NCI-H2196 (cell line): ENCODE measurements around the gene SMAD4.
"Not testable (repeated sequence)": the region's sequence is repeated elsewhere in the genome, so short reads cannot be mapped to it uniquely, and the experiment has no call there.

Experiments used
- DNase-seq: peaks from one replicate; lab custom pipeline; 2025; ENCODE audit not compliant: unreplicated experiment; lab: John Stamatoyannopoulos, UW

Gene SMAD4

DNA sequence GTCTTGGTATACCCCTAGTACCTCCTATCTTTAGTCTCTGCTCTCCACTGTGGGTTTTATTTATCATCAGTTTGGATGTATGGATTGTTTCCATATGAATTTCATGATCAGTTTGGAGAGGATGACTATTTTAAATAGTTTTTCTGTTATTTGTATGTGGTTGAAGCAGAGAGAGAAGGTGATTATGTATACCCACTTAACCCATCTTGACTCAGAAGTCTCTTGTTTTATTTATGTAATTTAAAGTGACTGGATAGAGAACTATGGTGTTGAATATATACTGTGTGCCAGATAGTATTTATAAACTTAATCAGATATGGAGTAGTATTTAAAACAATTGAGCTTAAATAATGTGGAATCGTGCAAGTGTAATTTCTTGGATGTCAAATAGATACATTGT, 39.9 kb downstream of the SMAD4 start:
- DNase-seq: no peak

DNA sequence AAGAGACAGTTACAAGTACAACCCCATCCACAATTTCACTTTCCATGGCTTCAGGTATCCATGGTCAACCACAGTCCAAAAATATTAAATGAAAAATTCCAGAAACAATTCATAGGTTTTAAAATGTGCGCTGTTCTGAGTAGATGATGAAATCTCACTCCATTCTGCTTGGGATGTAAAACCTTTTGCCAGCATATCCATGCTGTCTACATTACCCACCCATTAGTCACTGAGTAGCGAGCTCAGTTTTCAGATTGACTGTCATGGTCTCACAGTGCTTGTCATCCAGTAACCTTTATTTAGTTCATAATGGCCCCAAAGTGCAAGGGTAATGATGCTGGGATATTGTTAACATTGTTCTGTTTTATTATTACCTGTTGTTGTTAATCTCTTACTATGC, 40.5 kb downstream of the SMAD4 start:
- no peak for DNase-seq

DNA sequence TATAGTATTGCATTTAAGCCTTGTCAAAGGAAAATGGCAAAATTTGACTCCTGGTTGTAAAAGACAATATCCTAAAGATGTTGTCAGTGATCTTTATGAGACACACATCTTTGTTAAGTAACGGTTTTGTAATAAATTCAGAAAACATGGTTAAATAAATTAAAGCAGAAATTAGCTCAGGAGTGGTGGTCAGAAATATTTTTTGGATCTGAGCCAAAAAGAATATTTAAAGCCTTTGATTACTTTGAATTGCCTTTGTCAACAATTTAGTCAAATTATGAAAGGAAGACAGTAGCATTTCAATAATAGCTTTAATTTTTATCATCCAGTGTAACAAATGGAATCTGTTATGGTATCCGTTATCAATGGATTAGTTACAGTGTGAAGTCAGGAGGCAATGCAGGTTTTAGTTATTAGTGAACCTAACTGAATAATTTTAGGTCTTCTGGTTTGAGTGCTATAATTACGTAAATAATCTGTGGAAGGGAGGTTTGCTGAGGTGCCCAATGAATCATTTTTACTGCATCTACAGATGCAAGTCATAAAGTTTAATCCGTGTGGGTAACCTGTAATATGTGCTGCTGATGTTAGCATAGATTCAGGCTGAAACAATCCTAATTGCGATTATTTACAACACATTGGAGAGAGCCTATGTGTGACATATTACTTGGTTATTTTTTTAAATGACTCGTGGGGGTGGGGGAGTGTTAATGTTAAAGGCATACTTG, 42.7 kb downstream of the SMAD4 start:
- no peak for DNase-seq

DNA sequence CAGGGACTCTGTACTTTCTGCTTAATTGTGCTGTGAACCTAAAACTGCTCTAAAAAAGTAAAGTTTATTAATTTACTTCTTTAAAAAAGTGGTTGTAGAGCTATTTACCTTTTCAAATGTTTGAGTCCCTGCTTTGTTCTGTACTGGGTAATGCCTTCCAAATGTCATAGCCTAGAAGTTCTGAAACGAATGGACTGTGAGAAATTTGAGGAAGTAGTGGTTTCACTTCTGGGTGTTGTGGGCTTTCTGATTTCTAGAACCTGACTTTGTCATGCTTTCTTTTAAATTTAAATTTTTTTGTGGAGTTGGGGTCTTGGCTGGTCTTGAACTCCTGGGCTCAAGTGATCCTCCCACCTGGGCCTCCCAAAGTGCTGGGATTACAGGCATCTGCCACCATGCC, 44.6 kb downstream of the SMAD4 start:
- no peak for DNase-seq

DNA sequence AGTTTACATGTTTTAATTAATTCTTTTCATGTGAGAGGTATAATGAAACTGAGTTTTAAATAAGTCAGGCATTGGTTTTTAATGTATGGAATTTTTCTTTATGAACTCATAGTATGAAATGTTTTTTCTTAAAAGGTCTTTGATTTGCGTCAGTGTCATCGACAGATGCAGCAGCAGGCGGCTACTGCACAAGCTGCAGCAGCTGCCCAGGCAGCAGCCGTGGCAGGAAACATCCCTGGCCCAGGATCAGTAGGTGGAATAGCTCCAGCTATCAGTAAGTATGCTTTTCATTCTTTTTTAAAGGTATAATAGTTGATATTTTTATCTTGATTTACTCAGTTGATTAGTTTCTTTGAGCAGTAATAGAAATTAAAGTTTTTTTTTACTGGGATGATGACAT, 46.5 kb downstream of the SMAD4 start:
- no peak for DNase-seq

DNA sequence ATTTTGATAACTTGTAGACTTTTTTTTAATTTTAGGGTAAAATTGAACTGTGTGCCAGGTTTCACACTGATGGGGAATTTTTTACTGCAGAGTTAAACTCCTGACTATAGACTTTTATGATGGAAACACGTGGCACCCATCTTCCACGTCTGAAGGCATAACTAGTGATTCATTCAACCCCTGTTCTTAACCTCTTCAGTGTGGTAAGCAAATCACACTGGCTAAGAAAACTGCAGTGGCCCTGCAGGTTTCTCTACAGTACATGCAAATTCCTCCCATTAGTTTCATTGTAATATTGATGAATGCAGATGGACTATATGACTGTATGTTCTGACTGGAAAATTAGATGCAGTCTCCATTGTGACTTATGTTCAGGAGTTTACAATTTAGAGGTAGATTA, 47.2 kb downstream of the SMAD4 start:
- DNase-seq: no peak

DNA sequence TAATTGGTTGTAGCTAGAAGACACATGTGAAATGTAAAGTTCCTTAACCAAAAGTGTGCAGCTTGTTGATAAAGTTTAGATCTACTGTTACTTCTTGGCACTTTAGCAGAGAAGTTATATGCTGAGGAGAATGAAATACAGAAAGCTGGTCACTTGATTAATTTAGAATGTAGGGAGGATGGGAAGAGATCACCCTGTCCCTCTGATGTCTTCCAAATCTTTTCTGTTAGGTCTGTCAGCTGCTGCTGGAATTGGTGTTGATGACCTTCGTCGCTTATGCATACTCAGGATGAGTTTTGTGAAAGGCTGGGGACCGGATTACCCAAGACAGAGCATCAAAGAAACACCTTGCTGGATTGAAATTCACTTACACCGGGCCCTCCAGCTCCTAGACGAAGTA, 48.0 kb downstream of the SMAD4 start:
- DNase-seq: no peak

DNA sequence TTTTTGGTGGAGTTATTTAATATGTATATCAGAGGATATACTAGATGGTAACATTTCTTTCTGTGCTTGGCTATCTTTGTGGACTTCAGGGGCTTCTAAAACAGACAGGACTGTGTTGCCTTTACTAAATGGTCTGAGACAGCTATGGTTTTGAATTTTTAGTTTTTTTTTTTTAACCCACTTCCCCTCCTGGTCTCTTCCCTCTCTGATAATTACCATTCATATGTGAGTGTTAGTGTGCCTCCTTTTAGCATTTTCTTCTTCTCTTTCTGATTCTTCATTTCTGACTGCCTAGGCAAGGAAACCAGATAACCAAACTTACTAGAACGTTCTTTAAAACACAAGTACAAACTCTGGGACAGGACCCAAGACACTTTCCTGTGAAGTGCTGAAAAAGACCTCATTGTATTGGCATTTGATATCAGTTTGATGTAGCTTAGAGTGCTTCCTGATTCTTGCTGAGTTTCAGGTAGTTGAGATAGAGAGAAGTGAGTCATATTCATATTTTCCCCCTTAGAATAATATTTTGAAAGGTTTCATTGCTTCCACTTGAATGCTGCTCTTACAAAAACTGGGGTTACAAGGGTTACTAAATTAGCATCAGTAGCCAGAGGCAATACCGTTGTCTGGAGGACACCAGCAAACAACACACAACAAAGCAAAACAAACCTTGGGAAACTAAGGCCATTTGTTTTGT, 52.7 kb downstream of the SMAD4 start:
- DNase-seq: no peak

DNA sequence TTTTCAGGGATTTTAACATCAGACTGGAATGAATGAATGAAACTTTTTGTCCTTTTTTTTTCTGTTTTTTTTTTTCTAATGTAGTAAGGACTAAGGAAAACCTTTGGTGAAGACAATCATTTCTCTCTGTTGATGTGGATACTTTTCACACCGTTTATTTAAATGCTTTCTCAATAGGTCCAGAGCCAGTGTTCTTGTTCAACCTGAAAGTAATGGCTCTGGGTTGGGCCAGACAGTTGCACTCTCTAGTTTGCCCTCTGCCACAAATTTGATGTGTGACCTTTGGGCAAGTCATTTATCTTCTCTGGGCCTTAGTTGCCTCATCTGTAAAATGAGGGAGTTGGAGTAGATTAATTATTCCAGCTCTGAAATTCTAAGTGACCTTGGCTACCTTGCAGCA, 53.4 kb downstream of the SMAD4 start:
- DNase-seq: no peak

DNA sequence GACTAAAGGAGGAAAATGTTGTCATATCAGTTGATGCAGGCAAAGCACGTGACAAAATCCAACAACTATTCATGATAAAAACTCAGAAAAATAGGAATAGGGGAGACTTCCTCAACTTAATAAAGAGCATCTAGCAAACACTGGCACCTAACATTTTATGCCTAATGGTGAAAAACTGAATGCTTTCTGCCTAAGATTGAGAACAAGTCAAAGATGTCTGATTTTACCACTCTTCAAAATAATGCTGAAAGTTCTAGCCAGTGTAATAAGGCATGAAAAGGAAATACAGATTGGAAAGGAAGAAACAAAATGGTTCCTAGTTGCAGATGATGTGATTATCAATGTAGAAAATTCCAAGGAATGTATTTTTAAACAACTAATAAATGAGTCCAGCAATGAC, 58.4 kb downstream of the SMAD4 start:
- DNase-seq: no peak

DNA sequence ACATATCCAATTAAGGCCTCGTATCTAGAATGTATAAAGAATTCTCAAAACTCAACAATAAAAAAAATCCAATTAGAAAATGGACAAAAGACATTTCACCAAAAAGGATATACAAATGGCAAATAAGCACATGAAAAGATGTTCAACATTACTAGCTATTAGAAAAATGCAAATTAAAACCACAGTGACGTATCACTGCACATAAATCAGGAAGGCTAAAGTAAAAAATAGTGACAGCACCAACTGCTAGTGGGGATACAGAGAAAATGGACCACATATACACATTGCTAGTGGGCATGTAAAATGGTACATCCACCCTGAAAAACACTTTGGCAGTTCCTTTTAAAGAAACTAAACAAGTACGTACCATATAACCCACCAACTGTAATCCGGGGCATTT, 59.7 kb downstream of the SMAD4 start:
- DNase-seq: no peak

DNA sequence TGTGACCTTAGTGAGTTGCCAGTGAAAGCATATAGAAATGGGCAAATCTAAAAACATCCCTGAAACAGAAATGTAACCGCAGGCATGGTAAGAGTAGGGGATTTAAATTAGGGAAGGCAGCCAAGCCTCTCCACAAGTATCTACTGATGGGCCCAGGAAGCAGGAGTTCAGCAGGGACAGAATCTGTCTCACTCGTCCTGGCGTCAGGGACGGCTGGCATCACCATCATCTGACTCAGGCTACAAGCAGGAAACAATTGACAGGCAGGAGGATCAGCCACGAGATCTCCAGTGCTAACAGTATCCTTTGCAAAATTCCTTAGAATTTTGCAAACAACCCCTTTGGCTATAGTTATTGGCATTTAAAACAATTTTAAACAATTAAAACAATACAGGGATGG, 61.3 kb downstream of the SMAD4 start:
- DNase-seq: no peak

DNA sequence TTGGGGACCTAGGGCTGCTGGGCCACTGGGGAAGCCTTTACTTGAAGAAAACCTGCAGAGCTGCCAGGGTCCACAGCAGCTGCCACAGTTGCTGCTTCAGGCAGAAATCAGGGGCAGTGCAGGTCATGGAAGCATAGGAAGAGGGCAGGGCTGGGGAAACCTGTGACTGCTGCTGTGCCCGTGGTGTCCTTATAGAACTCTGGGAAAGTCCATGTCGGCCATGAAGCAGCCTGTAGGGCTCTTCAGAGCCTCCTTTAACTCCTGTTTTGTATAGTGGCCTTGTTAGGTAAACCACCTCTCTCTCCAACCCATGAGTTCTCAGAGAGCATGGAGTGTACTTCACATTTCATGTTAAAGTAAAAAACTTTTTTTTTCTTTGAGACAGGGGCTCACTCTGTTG, 62.1 kb downstream of the SMAD4 start:
- no peak for DNase-seq

DNA sequence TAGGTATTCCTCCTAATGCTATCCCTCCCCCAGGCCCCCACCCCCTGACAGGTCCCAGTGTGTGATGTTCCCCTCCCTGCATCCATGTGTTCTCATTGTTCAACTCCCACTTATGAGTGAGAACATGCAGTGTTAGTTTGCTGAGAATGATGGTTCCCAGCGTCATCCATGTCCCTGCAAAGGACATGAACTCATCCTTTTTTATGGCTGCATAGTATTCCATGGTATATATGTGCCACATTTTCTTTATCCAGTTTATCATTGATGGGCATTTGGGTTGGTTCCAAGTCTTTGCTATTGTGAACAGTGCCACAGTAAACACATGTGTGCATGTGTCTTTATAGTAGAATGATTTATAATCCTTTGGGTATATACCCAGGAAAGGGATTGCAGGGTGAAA, 63.0 kb downstream of the SMAD4 start:
- DNase-seq: not testable (repeated sequence)

DNA sequence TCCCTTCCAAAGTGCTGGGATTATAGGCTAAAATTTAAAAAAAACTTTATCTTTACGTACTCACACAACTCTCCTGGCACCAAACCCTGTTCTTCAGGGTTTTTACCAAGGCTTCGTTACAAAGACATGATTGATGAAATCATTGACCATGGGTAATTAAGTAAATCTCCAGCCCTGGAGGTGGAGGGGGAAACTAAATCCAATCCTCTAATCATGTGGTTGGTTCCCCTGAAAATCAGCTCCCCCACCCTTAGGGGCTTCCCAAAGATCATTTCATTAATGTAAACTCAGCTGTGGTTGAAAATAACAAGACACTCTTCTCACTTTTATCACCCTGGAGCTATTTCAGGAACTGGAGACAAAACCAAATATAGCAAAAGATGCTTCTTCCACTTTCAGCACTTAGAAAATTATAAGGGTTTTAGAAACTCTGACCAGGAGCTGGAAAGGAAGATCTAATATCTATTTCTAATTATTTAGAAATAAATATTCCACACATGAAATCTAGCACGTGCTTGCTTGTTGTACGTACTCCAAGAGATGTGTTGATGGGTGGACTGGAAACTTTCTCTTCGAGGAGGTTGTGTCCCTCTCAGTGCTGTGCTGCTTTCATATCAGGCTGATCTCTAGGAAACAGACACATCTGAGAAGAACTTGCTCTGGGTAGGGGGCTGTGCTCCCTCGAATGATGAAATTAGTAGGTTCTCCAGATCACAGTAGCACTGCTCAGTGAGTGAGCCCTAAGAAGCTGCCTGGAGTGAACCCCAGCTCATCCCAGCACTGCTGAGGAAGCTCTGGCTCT, 67.2 kb downstream of the SMAD4 start:
- DNase-seq: no peak

DNA sequence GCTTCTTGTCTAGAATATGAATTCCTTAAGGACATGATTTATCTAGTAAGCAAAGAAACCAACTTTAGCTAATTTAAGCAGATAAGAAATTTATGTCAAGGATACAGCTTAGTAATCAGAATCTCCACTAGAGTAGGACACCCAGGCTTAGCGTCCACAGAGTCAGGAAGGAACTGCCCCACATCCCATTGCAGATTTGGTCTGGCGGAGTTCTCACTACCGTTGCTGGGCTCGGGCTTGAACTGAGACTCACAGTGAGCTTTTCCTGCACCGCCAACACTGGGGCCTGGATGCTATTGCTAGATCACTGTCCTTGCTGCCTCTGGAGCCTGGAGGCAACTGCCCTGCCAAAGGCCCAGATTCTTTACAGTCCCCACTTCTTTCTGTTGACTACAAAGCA, 68.1 kb downstream of the SMAD4 start:
- DNase-seq: no peak

DNA sequence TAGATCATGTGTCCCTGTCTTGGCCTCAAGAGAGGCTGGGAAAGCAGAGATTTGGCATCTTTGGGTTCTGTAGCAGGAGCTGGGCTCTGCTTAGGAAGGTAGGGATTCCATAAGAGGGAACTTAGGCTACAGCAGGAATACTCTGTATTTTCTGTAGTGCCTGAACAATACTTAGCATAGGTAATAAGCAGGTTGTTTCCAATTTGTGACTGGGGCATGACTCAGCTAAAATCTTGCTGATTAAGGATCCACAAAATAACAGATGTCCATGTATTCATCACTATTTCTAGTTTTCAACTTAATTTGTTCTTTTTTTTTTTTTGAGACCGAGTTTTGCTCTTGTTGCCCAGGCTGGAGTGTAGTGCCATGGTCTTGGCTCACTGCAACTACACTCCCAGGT, 68.5 kb downstream of the SMAD4 start:
- DNase-seq: no peak

DNA sequence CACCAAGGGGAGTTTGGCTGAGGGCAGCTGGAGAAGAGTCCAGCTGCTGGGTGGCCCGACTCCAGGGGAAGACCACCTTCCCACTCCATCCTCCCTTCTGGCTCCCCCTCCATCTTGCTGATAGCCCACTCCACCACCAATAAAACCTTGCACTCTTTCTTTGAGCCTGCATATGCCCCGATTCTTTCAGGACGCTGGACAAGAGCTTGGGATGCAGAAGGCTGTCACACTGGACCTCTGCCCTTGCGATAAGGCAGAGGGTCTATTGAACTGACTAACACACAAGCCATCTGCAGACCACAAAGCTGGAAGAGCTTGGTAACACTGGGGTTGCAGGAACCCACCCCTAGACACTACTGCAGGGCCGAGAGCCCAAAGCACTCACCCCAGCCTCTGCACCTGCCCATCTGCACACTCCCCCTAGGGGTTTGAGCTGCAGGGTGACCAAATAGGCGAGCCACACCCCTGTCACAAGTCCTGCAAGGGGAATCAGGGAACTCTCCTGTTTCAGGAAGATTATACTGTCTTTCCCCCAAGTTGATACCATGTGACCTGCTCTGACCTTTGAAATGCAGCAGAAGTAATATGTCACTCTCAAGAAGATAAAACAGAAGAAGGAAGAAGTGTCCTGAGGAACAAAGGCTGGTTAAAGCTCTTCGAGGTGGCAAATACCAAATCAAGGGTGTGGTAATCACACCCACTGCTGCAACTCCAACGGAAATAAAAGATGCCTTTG, 70.5 kb downstream of the SMAD4 start:
- DNase-seq: no peak

DNA sequence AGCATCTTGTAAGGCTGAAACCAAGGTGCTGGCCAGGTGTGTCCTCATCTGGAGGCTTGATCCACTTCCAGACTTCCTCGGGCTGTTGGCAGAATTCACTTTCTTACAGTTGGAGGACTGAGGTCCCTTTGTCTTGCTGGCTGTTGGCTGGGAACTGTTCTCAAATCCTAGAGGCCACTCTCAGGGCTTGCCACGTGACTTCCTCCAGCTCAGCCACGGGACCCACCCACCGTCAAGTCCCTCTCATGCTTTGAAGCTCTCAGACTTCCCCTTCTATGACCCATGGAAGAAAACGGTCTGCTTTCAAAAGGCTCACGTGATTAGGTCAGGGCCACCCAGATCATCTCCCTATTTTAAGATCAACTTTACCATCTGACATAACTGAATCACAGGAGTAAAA, 77.1 kb downstream of the SMAD4 start:
- no peak for DNase-seq

DNA sequence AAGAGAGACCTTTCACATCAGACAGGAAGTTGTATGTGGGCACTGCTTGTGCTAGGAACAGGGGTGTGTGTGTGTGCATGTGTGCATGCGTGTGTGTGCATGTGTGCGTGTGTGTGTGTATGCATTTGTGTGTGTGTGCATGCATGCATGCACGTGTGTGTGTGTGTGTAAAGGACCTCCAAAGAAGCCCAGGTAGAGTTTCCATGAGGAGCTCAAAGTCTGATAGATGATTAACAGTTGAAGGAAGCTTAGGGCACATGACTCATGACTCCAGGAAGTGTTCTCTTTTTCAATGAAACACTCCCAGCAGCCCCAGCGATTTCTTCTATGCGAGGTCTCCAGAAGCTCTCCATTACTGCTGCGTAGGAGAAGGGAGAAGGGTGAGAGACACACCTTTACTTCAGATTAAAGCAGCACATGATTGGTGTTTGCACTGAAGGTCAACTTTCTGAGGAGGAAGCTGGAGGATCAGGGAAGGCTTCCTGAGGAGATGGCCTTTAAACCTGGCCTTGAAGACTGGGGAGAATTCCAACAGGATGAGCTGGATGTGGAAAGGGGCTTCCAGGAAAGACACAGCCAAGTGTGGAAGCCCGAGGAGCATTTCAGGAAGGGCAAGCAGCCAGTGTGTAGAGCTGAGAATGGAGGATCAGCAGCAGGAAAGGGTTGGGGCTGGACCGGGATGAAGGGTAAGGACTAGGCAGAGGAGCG, 77.7 kb downstream of the SMAD4 start:
- no peak for DNase-seq

DNA sequence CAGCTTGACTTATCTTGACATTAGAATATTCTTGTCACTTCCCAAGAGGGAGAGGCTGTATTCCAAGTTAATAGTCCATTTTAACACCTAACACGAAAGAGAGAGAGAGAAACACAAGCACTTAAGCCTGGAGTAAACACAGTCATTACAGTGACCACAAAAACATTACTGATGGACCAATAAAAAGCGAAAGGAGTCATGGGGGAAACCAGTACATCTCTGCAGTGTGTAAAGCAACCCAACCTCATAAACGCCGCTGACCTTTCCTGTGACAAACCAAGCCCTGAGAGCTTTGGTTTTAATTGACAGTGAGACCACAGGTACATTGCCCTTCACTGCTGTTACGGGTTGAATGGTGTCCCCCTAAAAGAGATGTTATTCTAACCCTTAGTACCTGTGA, 78.3 kb downstream of the SMAD4 start:
- DNase-seq: no peak
